Stimulated activated naive CD8-positive, alpha-beta T cell treated with anti-CD3 and anti-CD28 coated beads, Interleukin-15, amount 100 ng/mL, for 72 hours (primary cell): Measurements from ENCODE around the gene TBC1D22A.
"Not testable (repeated sequence)": the region's sequence is repeated elsewhere in the genome, so short reads cannot be mapped to it uniquely, and the experiment has no call there.

Source experiments
- ATAC-seq: fragments of 150-1000 bp; cut with Tn5 transposase; 2 replicates; pipeline ENCODE4 v1.10.0; 2021; ENCODE audit warnings: mild to moderate bottlenecking, moderate library complexity
- DNase-seq, 2 donors: peaks; one replicate each; pipeline ENCODE4 v3.0.0; 2021 to 2022
- H3K27ac Mint-ChIP-seq, 2 donors: one replicate each; pipeline ENCODE4 v1.8.0; 2022; ENCODE audit warnings: mild to moderate bottlenecking in 2 of 2, mixed read lengths in 2 of 2, moderate library complexity in 2 of 2
- H3K27me3 Mint-ChIP-seq: one replicate; pipeline ENCODE4 v1.8.0; 2022; ENCODE audit warnings: mixed read lengths
- H3K4me1 Mint-ChIP-seq: one replicate; pipeline ENCODE4 v1.8.0; 2022; ENCODE audit warnings: mild to moderate bottlenecking, mixed read lengths
- H3K4me3 Mint-ChIP-seq, 2 donors: one replicate each; pipeline ENCODE4 v1.8.0; 2022; ENCODE audit warnings: mild to moderate bottlenecking in 2 of 2, mixed read lengths in 2 of 2, moderate library complexity in 1 of 2
- H3K9me3 Mint-ChIP-seq, 2 donors: one replicate each; pipeline ENCODE4 v1.8.0; 2022; ENCODE audit warnings: mixed read lengths in 2 of 2

Gene TBC1D22A

DNA sequence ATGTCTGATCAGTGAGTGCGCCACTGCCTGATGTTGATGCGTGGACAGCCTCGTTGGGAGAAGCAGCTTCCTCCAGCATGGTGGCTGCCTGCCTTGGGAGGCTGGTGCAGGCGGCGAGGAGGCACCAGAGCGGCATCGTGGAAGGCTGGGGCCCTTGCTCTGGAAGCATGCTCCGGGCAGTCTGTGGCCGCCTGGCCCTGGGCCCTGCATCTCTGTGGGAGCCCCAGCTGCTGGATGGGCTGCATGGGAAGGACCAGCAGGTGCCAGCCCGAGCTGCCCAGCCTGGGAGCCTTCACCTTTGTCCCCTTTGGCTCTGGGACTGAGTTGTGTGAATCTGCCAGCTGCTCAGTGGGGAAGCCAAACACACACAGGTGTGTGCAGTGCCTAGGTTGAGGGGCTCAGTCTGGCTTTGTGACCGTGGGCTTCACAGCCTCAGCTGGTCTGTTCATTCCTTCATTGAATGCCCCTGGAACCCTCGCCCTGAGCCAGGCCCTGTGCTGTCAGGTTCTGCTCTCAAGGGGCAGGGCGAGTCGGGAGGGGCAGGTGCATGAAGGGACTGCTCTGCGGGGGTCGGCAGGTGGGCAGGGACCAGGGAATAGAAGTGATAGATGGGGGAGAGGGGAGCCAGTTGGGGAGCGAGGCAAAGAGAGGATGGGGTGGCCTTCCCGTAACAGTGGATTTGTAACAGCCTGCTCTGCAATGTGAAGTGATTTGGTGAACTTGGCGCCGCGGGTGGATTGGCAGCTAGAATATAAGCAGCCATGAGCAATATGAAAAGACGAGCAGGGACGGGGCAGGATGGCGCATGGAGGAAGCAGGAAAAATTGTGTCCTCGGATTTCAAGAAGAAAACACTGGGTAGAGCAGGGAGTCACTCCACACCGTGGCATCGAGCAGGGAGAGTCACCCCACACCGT lies 354.2 kb downstream of the TBC1D22A start:
- Mint-ChIP-seq H3K27ac (peak overlapping the region; percentile 2 to 92), H3K4me1 (no peaks in the 10 kb centered on the region)
- DNase-seq: no peak

DNA sequence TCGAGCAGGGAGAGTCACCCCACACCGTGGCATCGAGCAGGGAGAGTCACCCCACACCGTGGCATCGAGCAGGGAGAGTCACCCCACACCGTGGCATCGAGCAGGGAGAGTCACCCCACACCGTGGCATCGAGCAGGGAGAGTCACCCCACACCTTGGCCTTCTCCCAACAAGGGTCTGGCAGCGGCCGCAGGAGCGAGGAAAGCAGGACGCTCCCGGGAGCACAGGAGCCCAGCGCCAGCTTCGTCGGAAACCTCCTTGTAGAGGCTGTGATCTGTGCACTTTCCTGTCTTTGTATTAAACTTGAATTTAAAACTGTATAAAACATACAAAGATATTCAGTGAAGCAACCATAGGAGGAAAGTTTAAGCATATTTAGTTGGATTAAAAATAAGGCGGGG lies 355.0 kb downstream of the TBC1D22A start:
- not testable (repeated sequence) for H3K4me1 Mint-ChIP-seq

More for the DNA sequence above, 354.2 kb downstream of the TBC1D22A start:
- Mint-ChIP-seq H3K9me3 (no peaks in the 10 kb centered on the region), H3K27me3 (no peaks in the 10 kb centered on the region), H3K4me3 (no peak overlapping the region)
- no peak for ATAC-seq

DNA sequence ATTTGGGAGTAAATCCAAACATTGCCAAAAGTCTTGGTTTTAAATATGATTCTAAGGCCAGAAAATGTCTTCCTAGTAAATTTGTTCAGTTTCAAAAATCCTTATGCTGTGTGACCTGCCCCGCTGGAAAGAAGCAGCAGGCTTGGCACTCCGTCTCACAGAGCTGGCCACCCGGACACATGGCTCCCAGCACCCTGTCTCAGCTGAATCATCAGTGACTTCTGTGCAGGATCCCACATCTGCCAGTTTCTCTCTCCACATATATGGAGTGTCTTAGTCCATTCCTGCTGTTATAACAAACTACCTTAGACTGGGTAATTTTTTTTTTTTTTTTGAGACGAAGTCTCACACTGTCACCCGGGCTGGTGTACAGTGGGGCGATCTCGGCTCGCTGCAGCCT lies 356.7 kb downstream of the TBC1D22A start:
- no peaks in the 10 kb centered on the region for H3K27me3 Mint-ChIP-seq
- ATAC-seq (no peak), DNase-seq (no peak)
- H3K4me3 Mint-ChIP-seq: no peak overlapping the region
- peaks cover 9% of the 10 kb centered on the region for H3K4me1 Mint-ChIP-seq
- H3K9me3 Mint-ChIP-seq: no peaks in the 10 kb centered on the region
- H3K27ac Mint-ChIP-seq: no peak overlapping the region

More for the DNA sequence above, 355.0 kb downstream of the TBC1D22A start:
- H3K27me3 Mint-ChIP-seq, H3K9me3 Mint-ChIP-seq, H3K27ac Mint-ChIP-seq, ATAC-seq, H3K4me3 Mint-ChIP-seq, DNase-seq: not testable (repeated sequence)

DNA sequence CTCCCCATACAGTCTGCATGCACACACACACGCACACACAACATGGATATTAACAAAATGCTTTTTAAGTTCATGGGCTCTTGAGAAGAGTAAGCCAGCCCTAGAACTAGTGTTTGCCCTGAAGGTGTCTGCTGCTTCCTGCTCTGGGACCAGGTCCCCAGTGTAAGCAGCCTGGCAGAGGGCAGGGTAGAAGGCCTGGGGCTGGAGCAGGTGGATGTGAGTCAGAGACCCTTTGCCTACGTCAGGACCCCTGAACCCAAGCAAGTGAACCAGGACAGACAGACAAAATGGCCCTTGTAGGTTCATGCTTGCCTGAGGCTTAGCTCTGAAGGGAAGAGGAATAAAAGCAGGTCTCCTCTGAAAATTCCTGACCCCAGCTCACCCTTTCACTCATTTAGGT lies 357.9 kb downstream of the TBC1D22A start:
- H3K9me3 Mint-ChIP-seq: no peaks in the 10 kb centered on the region
- peaks cover 12% of the 10 kb centered on the region for H3K4me1 Mint-ChIP-seq
- H3K4me3 Mint-ChIP-seq: no peak overlapping the region
- DNase-seq (no peak), ATAC-seq (no peak)
- no peaks in the 10 kb centered on the region for H3K27me3 Mint-ChIP-seq
- H3K27ac Mint-ChIP-seq: peak overlapping the region in 1 of 2 donors; percentile 59

DNA sequence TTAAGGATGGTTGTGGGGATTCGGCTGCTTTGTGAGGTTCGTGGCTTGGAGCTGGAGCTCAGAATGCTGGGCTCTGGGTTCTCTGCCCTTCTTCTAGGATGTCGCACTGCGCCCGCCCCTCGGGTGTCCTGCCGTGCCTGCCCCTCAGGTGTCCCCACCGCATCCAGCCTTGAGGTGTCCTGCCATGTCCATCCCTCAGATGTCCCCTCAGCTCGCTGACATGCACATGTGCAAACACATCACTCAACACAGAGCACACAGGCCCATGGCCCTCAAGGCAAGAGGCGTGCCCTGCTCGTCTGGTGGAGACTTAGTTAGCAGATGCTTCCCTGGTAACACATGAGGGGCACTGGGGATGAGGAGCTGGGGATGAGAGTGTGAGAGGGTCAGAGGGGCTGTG lies 359.3 kb downstream of the TBC1D22A start:
- no peak for DNase-seq
- no peak for ATAC-seq
- Mint-ChIP-seq H3K27me3 (no peaks in the 10 kb centered on the region), H3K4me3 (no peak overlapping the region), H3K27ac (peak overlapping the region in 1 of 2 donors; percentile 4), H3K4me1 (peaks cover 18% of the 10 kb centered on the region), H3K9me3 (no peaks in the 10 kb centered on the region)

DNA sequence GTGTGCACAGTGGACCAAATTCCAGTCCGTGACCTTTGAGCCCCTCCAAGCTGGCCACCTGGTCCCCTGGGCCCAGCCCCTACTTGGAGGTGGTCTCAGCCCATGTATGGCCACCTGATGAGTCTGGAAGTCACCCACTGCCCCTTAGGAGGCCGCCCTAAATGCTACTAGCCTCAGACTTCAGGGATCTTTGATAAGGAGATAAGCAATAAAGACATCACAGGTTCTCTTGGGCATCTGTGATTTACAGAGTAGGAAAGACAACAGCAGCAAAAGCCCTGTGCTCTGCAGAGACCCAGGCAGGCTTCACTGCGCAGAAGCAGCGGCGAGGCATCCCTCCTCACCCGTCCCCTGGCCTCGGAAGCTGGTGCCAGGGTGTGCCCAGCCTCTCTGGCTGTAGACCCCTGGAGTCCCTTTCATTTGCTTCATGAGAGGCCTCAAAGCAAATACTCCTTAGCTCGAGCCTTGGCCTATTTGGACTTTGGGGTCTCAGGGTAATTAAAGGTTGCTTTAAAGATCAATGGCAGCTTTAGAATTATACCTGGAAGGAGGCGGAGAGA lies 360.1 kb downstream of the TBC1D22A start:
- Mint-ChIP-seq H3K4me3 (no peak overlapping the region), H3K4me1 (peaks cover 21% of the 10 kb centered on the region), H3K27me3 (no peaks in the 10 kb centered on the region), H3K27ac (peak overlapping the region; percentile 52 to 54), H3K9me3 (no peaks in the 10 kb centered on the region)
- no peak for ATAC-seq
- no peak for DNase-seq

DNA sequence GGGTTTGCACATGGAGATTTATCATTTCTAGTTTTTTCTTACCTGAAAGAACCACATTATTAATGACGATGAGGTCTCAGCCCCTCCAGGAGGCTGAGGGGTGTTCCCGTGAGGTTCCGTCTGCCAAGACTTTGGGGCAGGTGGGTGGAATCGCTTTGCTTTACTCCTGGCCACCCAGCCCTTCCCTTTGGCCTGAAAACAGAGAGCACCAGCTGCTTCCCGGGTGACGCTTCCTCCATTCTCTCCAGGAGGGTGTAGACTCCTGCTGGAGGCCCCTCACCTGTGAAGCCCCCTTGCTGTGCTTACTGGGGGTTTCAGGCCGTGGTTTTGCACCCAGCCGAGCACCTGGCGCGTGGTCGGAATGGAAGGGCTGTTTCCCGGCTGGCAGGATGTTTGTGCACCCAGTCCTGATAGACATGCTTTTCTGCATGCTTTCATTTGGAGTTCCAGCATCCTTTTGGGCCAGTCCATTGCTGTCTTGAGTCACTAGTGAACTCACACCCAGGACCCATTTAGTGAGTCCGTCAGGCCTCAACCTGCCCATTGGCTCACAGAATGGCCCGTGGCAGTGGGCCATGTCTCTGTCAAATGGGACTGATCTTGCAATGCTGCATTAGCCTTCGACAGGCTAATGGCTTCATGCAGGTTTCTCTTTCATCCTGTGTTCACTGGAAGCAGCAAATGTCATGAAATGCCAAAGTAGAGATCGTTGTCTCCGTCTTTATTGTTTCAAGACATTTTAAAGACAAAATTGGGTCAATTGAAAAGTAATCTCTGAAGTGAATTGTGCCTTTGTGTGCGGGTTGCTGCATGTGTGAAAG lies 360.8 kb downstream of the TBC1D22A start:
- Mint-ChIP-seq H3K4me3 (no peak overlapping the region), H3K27me3 (no peaks in the 10 kb centered on the region), H3K9me3 (no peaks in the 10 kb centered on the region), H3K27ac (peak overlapping the region; percentile 93 to 98), H3K4me1 (peaks cover 21% of the 10 kb centered on the region)
- DNase-seq (no peak), ATAC-seq (no peak)

DNA sequence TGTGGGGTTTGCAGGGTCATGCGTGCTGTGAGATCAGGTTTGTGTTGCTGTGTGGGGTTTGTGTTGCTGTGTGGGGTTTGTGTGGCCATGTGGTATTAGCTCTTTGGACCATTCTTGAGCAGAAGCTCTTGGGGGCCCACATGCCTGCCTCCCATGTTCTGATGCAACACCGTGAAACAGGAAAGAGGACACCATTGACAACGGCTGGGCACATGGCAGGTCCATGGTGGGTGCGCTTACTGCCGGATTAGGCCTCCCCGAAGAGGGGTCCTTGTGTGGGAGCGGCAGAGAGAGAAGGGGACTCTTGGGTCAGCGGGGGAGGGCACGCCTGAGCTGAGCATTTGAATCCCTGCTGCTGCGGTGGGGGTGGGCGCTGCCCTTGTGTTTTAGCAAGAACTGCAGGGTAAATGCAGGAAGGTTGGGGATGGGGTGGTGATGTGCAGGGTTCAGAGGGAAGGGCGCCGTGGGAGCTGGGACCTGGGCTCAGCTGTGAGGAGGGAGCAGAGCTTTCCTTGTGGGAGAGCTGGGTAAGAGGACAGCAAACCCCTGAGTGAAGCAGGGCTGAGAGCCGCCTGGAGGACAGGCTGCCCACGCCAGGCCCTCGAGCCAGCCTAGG lies 361.5 kb downstream of the TBC1D22A start:
- H3K4me3 Mint-ChIP-seq: no peak overlapping the region
- no peaks in the 10 kb centered on the region for H3K9me3 Mint-ChIP-seq
- no peak for DNase-seq
- H3K27me3 Mint-ChIP-seq: no peaks in the 10 kb centered on the region
- H3K4me1 Mint-ChIP-seq: peaks cover 21% of the 10 kb centered on the region
- peak overlapping the region; percentile 93 to 98 for H3K27ac Mint-ChIP-seq
- peak; percentile 21 for ATAC-seq

DNA sequence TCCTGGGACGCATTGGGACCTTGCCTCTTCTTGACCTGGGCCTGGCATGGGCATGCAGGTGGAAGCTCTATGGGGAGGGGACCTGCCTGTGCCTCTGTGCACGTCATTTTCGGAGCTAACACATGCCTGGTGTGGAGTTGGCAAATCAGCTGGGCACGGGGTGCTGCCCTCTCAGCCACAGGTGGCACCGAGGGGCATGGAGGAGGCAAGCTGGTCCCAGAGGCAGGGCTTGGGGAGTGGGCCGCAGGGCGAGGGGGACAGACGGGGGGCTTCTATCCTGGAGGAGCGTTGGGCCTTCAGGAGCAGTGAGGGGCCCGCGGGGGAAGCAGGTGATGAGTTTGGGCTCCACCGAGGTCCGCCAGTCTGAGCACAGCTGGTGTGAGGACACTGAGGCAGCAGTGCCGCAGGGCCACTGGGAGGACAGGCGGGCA lies 362.0 kb downstream of the TBC1D22A start:
- DNase-seq (no peak), ATAC-seq (peak; percentile 9)
- no peaks in the 10 kb centered on the region for H3K27me3 Mint-ChIP-seq
- no peak overlapping the region for H3K4me3 Mint-ChIP-seq
- peaks cover 21% of the 10 kb centered on the region for H3K4me1 Mint-ChIP-seq
- no peaks in the 10 kb centered on the region for H3K9me3 Mint-ChIP-seq
- peak overlapping the region; percentile 61 to 93 for H3K27ac Mint-ChIP-seq

DNA sequence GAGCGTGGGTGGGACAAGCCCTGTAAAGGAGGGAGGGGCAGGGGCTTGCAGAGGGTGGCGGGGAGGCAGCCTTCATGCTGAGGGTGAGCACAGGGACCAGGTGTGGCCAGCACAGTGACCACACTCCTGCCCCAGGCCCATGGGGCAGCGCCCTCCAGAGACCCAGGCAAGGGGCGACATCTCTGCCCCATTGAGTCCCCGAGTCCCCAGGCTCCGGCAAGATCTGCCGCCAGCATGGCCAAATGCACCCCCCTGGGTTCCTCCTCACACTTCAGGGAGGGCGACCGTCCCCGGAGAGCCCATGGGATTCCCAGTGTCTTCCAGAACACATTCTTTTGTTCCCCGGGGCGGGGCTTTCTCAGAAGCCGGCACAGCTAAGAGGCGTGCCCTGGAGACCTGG lies 362.5 kb downstream of the TBC1D22A start:
- no peak overlapping the region for H3K4me3 Mint-ChIP-seq
- DNase-seq (no peak), ATAC-seq (peak; percentile 20)
- no peaks in the 10 kb centered on the region for H3K9me3 Mint-ChIP-seq
- peaks cover 21% of the 10 kb centered on the region for H3K4me1 Mint-ChIP-seq
- peak overlapping the region; percentile 61 to 93 for H3K27ac Mint-ChIP-seq
- no peaks in the 10 kb centered on the region for H3K27me3 Mint-ChIP-seq

DNA sequence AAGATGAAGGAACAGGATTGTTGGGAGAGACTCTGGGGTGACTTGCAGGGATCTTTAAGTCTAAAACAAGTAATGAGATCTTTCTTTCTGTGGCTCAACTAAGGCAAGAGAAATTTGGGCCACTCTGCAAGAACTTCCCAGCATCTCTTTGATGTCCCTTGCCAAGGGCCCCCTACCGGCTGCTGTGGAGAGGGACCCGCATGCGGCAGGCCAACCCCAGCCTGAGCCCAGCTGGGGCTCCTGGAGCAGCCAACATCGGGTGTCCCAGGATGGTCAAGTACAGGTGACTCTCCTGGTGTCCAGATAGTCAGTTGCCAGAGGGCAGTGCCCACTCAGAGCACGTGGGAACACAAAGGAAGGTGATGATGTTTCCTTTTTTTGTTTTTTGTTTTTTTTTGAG lies 363.2 kb downstream of the TBC1D22A start:
- no peaks in the 10 kb centered on the region for H3K27me3 Mint-ChIP-seq
- ATAC-seq (no peak), DNase-seq (no peak)
- H3K9me3 Mint-ChIP-seq: no peaks in the 10 kb centered on the region
- peak overlapping the region in 1 of 2 donors; percentile 66 for H3K27ac Mint-ChIP-seq
- no peak overlapping the region for H3K4me3 Mint-ChIP-seq
- H3K4me1 Mint-ChIP-seq: peaks cover 21% of the 10 kb centered on the region

DNA sequence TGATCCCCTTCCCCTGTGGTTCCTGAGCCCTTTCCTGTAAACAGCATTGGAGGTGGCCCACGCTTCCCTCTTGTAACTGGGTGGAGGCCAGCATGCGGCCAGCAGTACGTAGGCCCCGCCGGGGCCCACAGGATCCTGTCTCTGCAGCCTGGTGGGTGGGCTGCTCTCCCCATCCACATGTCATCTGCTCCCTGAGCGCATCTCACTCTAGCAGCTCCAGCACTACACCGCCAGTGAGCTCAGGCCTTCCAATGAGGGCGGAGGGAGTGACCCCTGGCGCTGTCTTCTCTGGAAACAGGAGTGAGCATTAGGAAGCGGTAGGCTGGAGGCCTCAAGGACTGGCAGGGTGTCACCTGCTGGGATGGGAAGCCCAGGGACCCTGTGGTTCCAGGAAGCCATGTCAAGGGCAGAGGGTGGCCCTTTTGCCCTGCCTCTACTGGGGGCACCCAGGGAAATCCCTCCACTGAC lies 363.9 kb downstream of the TBC1D22A start:
- no peaks in the 10 kb centered on the region for H3K9me3 Mint-ChIP-seq
- no peak overlapping the region for H3K4me3 Mint-ChIP-seq
- peak overlapping the region in 1 of 2 donors; percentile 71 for H3K27ac Mint-ChIP-seq
- H3K4me1 Mint-ChIP-seq: peaks cover 21% of the 10 kb centered on the region
- no peaks in the 10 kb centered on the region for H3K27me3 Mint-ChIP-seq
- ATAC-seq (no peak), DNase-seq (no peak)

DNA sequence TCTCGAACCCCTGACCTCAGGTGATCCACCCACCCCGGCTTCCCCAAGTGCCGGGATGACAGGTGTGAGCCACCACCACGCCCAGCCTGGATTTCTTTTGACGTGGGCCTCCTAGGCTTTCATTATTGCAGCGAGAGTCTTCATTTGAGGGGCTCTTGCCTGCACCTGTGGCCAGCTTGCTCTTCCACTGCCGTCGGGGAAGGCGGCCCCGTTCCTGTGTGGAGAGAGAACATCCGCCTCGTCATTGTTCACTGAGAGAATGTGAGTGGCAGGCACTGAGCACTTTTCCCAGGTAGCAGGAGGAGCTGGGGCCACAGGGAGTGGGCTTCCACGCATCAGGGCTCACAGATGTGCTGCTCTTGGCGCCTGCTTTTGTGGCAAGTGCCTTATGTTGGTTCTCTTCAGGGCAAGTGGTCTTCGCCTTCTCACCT lies 365.0 kb downstream of the TBC1D22A start:
- no peaks in the 10 kb centered on the region for H3K9me3 Mint-ChIP-seq
- ATAC-seq: no peak
- DNase-seq: no peak
- peaks cover 21% of the 10 kb centered on the region for H3K4me1 Mint-ChIP-seq
- no peak overlapping the region for H3K4me3 Mint-ChIP-seq
- no peaks in the 10 kb centered on the region for H3K27me3 Mint-ChIP-seq
- H3K27ac Mint-ChIP-seq: peak overlapping the region in 1 of 2 donors; percentile 27

DNA sequence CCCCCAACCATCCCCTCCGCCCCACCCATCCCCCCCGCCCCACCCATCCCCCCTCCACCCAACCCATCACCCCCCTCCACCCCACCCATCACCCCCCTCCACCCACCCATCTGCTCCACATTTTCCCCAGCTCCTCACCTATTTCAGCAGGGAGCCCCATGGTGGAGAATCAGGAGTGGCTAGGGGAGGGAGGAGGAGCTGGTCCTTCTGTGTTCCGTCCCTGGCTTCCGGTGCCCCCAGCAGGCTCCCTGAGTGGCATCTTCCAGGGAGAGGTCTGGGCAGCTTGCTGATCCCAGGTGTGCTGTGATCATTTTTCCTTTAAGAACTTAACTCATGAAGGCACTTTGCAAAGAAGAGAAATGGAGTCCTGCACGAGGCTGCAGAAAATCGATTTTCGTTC lies 365.8 kb downstream of the TBC1D22A start:
- ATAC-seq (no peak), DNase-seq (no peak)
- Mint-ChIP-seq H3K9me3 (no peaks in the 10 kb centered on the region), H3K27me3 (no peaks in the 10 kb centered on the region), H3K4me1 (peaks cover 21% of the 10 kb centered on the region), H3K4me3 (no peak overlapping the region), H3K27ac (peak overlapping the region in 1 of 2 donors; percentile 10)

DNA sequence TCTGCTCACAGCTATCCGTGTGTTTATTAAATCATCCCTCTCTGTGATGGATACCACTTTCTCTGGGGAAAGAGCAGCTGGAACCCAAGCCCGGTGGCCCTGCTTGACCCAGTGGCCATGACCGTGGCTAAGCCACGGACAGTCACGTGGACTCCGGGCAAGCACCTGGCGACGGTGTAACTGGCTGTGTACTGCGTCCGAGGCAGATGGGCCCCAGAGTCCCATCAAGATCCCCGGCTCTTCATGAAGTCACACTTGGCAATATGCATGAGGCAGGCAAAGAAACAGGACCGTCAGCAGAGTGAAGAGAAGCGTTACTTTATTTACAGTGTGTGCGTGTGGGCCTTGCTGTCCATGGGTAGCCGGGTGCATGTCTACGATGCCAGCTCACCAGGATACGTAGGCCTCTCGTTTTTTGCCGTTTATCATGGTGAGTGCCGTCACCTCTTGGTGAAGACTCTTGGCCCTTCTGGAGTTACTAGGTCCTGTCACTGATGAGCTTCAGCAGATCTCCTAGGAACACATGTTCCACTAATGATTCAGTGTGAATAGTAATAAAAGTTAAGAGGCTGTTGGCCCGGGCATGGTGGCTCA lies 366.3 kb downstream of the TBC1D22A start:
- Mint-ChIP-seq H3K4me3 (no peak overlapping the region), H3K9me3 (no peaks in the 10 kb centered on the region), H3K4me1 (peaks cover 16% of the 10 kb centered on the region), H3K27me3 (no peaks in the 10 kb centered on the region), H3K27ac (peak overlapping the region; percentile 27 to 59)
- ATAC-seq: no peak
- no peak for DNase-seq
